Neural cell (in vitro differentiated cells): ENCODE measurements around the gene ZP2.

ENCODE experiments used
- CTCF ChIP-seq: fragments of 450-650 bp; IDR thresholded peaks from 2 replicates; pipeline ENCODE4 v1.5.1; 2014; ENCODE audit warnings: antibody characterized with exemption, mild to moderate bottlenecking, moderate library complexity; ENCODE audit not compliant: poor library complexity, severe bottlenecking
- EP300 ChIP-seq: fragments of 450-650 bp; conservative IDR thresholded peaks from 2 replicates; pipeline ENCODE4 v1.6.1; 2014; ENCODE audit warnings: antibody characterized with exemption, mild to moderate bottlenecking, moderate library complexity; ENCODE audit not compliant: poor library complexity, severe bottlenecking
- EZH2 ChIP-seq: fragments of 200-600, 300-800 bp; shearing (Covaris generic), sonication (generic); IDR thresholded peaks from 2 replicates; pipeline ENCODE4 v1.6.1; 2014; ENCODE audit warnings: antibody characterized with exemption, low read length, borderline replicate concordance, mild to moderate bottlenecking; ENCODE audit not compliant: insufficient read depth, poor library complexity, severe bottlenecking
- POLR2AphosphoS5 ChIP-seq: IDR thresholded peaks from 2 replicates; pipeline ENCODE4 v1.6.1; 2012
- RAD21 ChIP-seq: fragments of 450-650 bp; conservative IDR thresholded peaks from 2 replicates; pipeline ENCODE4 v1.6.1; 2014; ENCODE audit warnings: antibody characterized with exemption, mild to moderate bottlenecking, moderate library complexity
- REST ChIP-seq: IDR thresholded peaks from 2 replicates; pipeline ENCODE4 v1.6.1; 2012; ENCODE audit warnings: borderline replicate concordance
- TAF1 ChIP-seq: IDR thresholded peaks from 2 replicates; pipeline ENCODE4 v1.6.1; 2012; ENCODE audit warnings: low read depth

GRCh38 chr16:21167360-21167759 is 44.0 kb downstream of the ZP2 start:
- TF ChIP-seq CTCF (no peak), POLR2AphosphoS5 (no peak), EZH2 (no peak), EP300 (no peak), RAD21 (no peak), REST (no peak), TAF1 (no peak)
